ENCODE measurements around the gene CTNNBL1.

Gene CTNNBL1

DNA sequence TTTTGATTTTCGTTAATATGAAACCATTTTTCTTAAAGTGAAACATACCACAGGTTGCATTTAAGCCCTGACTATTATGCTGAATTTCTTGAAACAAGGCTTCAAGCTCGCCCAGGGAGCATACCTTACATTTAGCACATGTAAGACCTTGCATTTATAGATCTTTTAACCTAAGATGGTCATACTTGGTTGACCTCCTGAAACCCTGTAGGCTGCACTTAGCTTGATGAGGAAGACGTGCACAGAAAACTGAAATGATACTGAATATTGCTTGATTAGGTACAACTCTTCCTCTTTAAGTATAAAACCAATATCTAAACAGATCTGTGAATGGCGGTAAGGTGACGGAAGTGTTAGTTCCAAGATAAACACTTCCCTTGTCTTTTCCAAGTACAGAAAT is 82.2 kb downstream of the CTNNBL1 start:
- peaks cover 28% of the 10 kb centered on the region for H3K36me3 Mint-ChIP-seq
- peaks cover 24% of the 10 kb centered on the region for H3K4me1 Mint-ChIP-seq
- peak; percentile 69 for ATAC-seq (ENCODE audit: low read depth)
- no peak for DNase-seq (ENCODE audit: low spot score in 2 of 2)
- H3K9me3 Mint-ChIP-seq, result no peaks in the 10 kb centered on the region
- H3K27me3 Mint-ChIP-seq, result no peaks in the 10 kb centered on the region
- H3K4me3 Mint-ChIP-seq, result peak overlapping the region; percentile 49
- H3K27ac Mint-ChIP-seq, result peak overlapping the region; percentile 47

GRCh38 chr20:37776526-37776925 is 82.7 kb downstream of the CTNNBL1 start:
- Mint-ChIP-seq H3K4me1 (peaks cover 26% of the 10 kb centered on the region), H3K4me3 (peak overlapping the region; percentile 49), H3K36me3 (peaks cover 29% of the 10 kb centered on the region), H3K27ac (peak overlapping the region; percentile 47), H3K9me3 (no peaks in the 10 kb centered on the region), H3K27me3 (no peaks in the 10 kb centered on the region)
- ATAC-seq (ENCODE audit: low read depth) (no peak), DNase-seq (ENCODE audit: low spot score in 2 of 2) (no peak)

- Mint-ChIP-seq H3K27ac (no peak overlapping the region), H3K4me3 (peak overlapping the region; percentile 21), H3K9me3 (no peaks in the 10 kb centered on the region), H3K36me3 (peaks cover 28% of the 10 kb centered on the region), H3K27me3 (no peaks in the 10 kb centered on the region), H3K4me1 (peaks cover 26% of the 10 kb centered on the region)
- ATAC-seq (ENCODE audit: low read depth) (peak; percentile 53), DNase-seq (ENCODE audit: low spot score in 2 of 2) (no peak)
Observed at GRCh38 chr20:37777012-37777950, 83.5 kb downstream of the CTNNBL1 start.

GRCh38 chr20:37777988-37778659 is 84.3 kb downstream of the CTNNBL1 start:
- Mint-ChIP-seq H3K27me3 (no peaks in the 10 kb centered on the region), H3K36me3 (peaks cover 30% of the 10 kb centered on the region)
- ATAC-seq (ENCODE audit: low read depth), result no peak

DNA sequence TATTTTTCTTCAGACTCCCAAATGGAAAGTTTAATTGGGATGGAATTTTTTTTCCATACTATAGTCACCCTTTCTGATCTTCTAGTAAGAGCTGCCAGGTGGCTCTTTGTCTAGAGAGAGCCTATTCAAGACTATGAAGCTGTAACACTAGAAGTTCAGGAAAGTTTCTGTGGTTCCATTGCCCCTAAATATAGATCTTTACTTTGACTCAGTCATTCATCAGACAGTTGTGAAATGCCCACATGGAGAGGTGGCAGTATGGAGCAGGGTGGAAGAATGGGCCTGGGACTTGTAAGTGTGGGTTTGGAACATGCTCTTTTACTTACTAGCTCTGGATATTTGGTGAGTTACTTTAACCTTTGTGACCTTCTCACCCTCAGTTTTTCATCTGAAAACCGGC is 87.8 kb downstream of the CTNNBL1 start:
- no peak for ATAC-seq (ENCODE audit: low read depth)
- peaks cover 47% of the 10 kb centered on the region for H3K36me3 Mint-ChIP-seq
- peaks cover 28% of the 10 kb centered on the region for H3K4me1 Mint-ChIP-seq
- H3K27ac Mint-ChIP-seq, result peak overlapping the region; percentile 64
- H3K27me3 Mint-ChIP-seq, result no peaks in the 10 kb centered on the region
- peaks cover 5% of the 10 kb centered on the region for H3K9me3 Mint-ChIP-seq
- no peak overlapping the region for H3K4me3 Mint-ChIP-seq
- DNase-seq (ENCODE audit: low spot score in 2 of 2), result no peak

More at GRCh38 chr20:37777988-37778659, 84.3 kb downstream of the CTNNBL1 start:
- H3K27ac Mint-ChIP-seq, result no peak overlapping the region
- no peak for DNase-seq (ENCODE audit: low spot score in 2 of 2)
- H3K4me3 Mint-ChIP-seq, result no peak overlapping the region
- peaks cover 26% of the 10 kb centered on the region for H3K4me1 Mint-ChIP-seq
- peaks cover under 1% of the 10 kb centered on the region for H3K9me3 Mint-ChIP-seq

DNA sequence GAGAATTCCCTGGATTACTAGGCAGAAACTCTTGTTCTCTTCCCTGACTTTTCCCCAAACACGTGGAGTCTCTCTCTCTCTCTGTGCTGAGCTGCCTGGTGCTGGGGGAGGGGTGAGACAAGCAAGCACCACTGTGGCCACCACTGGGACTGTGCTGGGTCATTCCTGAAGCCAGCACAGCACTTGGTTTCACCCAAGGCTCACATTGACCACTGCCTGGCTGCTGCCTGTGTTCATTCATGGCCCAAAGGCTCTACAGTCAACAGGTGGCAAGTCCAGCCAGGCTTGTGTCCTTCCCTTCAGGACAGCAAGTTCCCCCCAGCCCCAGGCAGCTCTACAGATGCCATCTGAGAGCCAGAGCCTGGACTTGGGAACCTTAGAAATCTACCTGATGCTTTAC is 92.2 kb downstream of the CTNNBL1 start:
- H3K9me3 Mint-ChIP-seq, result peaks cover 5% of the 10 kb centered on the region
- H3K27me3 Mint-ChIP-seq, result no peaks in the 10 kb centered on the region
- peak overlapping the region; percentile 42 for H3K27ac Mint-ChIP-seq
- H3K36me3 Mint-ChIP-seq, result peaks cover 50% of the 10 kb centered on the region
- peaks cover 32% of the 10 kb centered on the region for H3K4me1 Mint-ChIP-seq
- ATAC-seq (ENCODE audit: low read depth), result no peak
- no peak for DNase-seq (ENCODE audit: low spot score in 2 of 2)
- no peak overlapping the region for H3K4me3 Mint-ChIP-seq

- H3K9me3 Mint-ChIP-seq, result peaks cover 2% of the 10 kb centered on the region
- DNase-seq (ENCODE audit: low spot score in 2 of 2) (no peak), ATAC-seq (ENCODE audit: low read depth) (peak; percentile 88)
- peak overlapping the region; percentile 4 for H3K4me3 Mint-ChIP-seq
- peaks cover 25% of the 10 kb centered on the region for H3K4me1 Mint-ChIP-seq
- peaks cover 48% of the 10 kb centered on the region for H3K36me3 Mint-ChIP-seq
- H3K27me3 Mint-ChIP-seq, result no peaks in the 10 kb centered on the region
- H3K27ac Mint-ChIP-seq, result peak overlapping the region; percentile 54
Observed at GRCh38 chr20:37789408-37789807, 95.6 kb downstream of the CTNNBL1 start.

DNA sequence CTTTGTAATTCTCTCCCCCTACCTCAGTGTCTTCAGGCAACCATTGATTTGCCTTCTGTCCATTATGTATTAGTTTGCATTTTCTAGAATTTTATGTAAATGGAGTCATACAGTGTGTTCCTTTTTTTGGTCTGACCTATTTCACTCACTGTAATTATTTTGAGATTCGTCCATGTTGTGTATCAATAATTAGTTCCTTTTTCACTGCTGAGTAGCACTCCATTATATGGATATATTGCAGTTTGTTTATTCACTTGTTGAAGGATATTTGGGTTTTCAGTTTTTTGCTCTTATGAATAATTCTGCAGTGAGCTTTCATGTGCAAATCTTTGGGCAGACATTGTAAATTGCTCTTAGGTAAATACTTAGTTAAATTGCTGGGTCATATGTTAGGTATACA is 97.1 kb downstream of the CTNNBL1 start:
- no peak overlapping the region for H3K4me3 Mint-ChIP-seq
- no peak for ATAC-seq (ENCODE audit: low read depth)
- H3K9me3 Mint-ChIP-seq, result peaks cover 2% of the 10 kb centered on the region
- no peak for DNase-seq (ENCODE audit: low spot score in 2 of 2)
- peaks cover 45% of the 10 kb centered on the region for H3K36me3 Mint-ChIP-seq
- H3K4me1 Mint-ChIP-seq, result peaks cover 17% of the 10 kb centered on the region
- no peaks in the 10 kb centered on the region for H3K27me3 Mint-ChIP-seq
- H3K27ac Mint-ChIP-seq, result no peak overlapping the region

DNA sequence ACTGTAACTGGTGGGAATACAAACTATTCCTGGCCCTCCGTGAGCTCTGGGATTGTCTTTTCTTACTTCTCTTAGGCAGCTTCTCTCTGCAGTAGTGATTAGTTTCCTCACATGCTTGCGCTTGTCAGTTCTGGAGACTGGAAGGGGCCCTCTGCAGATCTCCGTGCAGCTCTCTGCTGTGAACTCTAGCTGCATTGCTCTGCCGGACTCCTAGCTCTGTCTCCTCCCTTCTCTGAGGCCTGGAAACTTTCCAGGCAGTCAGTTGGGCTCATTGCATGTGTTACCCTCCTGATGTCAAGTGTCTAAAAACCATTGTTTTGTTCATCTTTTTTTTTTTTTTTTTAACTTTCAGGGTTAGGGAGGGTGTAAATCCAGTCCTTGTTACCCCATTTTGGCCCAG is 102.3 kb downstream of the CTNNBL1 start:
- Mint-ChIP-seq H3K4me3 (no peak overlapping the region), H3K27me3 (no peaks in the 10 kb centered on the region), H3K27ac (no peak overlapping the region), H3K4me1 (peaks cover 5% of the 10 kb centered on the region), H3K9me3 (peaks cover 2% of the 10 kb centered on the region), H3K36me3 (peaks cover 37% of the 10 kb centered on the region)
- DNase-seq (ENCODE audit: low spot score in 2 of 2), result no peak
- ATAC-seq (ENCODE audit: low read depth), result no peak

GRCh38 chr20:37796733-37797132 is 102.9 kb downstream of the CTNNBL1 start:
- Mint-ChIP-seq H3K27ac (no peak overlapping the region), H3K9me3 (peaks cover 2% of the 10 kb centered on the region), H3K4me3 (no peak overlapping the region), H3K36me3 (peaks cover 34% of the 10 kb centered on the region), H3K4me1 (peaks cover 7% of the 10 kb centered on the region), H3K27me3 (no peaks in the 10 kb centered on the region)
- no peak for DNase-seq (ENCODE audit: low spot score in 2 of 2)
- no peak for ATAC-seq (ENCODE audit: low read depth)

DNA sequence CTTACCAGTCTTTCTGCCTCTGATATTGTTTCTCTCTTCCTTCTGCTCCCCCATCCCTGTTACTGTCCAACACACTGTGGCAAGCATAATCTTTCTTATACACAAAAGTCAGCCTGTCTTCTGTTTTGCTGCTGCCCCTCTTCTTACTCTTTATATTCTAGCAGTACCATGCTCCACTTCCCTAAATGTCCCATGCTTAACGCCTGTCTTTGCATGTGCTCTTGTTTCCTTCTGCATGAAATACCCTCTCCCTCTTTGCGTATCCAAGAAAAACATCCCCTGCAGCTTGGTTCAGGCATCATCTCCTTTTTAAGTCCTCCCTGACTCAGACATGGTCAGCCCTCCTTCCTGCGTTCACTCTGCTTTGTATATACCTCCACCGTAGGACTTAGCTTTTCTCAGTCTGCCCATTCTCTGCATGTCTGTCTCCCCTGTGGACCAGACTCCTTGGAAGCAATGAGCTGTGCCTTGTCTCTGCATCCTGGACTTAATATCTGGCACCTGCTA is 103.9 kb downstream of the CTNNBL1 start:
- no peaks in the 10 kb centered on the region for H3K27me3 Mint-ChIP-seq
- no peaks in the 10 kb centered on the region for H3K9me3 Mint-ChIP-seq
- H3K4me1 Mint-ChIP-seq, result peaks cover 13% of the 10 kb centered on the region
- no peak overlapping the region for H3K4me3 Mint-ChIP-seq
- no peak overlapping the region for H3K27ac Mint-ChIP-seq
- no peak for DNase-seq (ENCODE audit: low spot score in 2 of 2)
- ATAC-seq (ENCODE audit: low read depth), result no peak
- peaks cover 29% of the 10 kb centered on the region for H3K36me3 Mint-ChIP-seq

- Mint-ChIP-seq H3K27me3 (no peaks in the 10 kb centered on the region), H3K4me3 (no peak overlapping the region), H3K27ac (no peak overlapping the region), H3K36me3 (peaks cover 33% of the 10 kb centered on the region), H3K9me3 (no peaks in the 10 kb centered on the region), H3K4me1 (peaks cover 19% of the 10 kb centered on the region)
- no peak for DNase-seq (ENCODE audit: low spot score in 2 of 2)
- no peak for ATAC-seq (ENCODE audit: low read depth)
Observed at GRCh38 chr20:37798312-37798711, 104.5 kb downstream of the CTNNBL1 start.

GRCh38 chr20:37800618-37801017 is 106.8 kb downstream of the CTNNBL1 start:
- no peaks in the 10 kb centered on the region for H3K9me3 Mint-ChIP-seq

GRCh38 chr20:37801921-37802320 is 108.1 kb downstream of the CTNNBL1 start:
- no peak overlapping the region for H3K27ac Mint-ChIP-seq
- H3K27me3 Mint-ChIP-seq, result no peaks in the 10 kb centered on the region
- DNase-seq (ENCODE audit: low spot score in 2 of 2), result no peak
- H3K4me3 Mint-ChIP-seq, result no peak overlapping the region
- H3K4me1 Mint-ChIP-seq, result peaks cover 50% of the 10 kb centered on the region
- no peak for ATAC-seq (ENCODE audit: low read depth)
- H3K9me3 Mint-ChIP-seq, result no peaks in the 10 kb centered on the region
- peaks cover 24% of the 10 kb centered on the region for H3K36me3 Mint-ChIP-seq

More at GRCh38 chr20:37800618-37801017, 106.8 kb downstream of the CTNNBL1 start:
- Mint-ChIP-seq H3K4me1 (peaks cover 40% of the 10 kb centered on the region), H3K27ac (no peak overlapping the region), H3K27me3 (no peaks in the 10 kb centered on the region), H3K4me3 (no peak overlapping the region), H3K36me3 (peaks cover 24% of the 10 kb centered on the region)
- ATAC-seq (ENCODE audit: low read depth) (no peak), DNase-seq (ENCODE audit: low spot score in 2 of 2) (no peak)
